PC-9 (cell line): ENCODE measurements around the gene PLD2. TPM values are rescaled to one million over a fixed set of nuclear protein-coding genes. Genes with fewer than 3 reads are reported as not detected.

Experiments used
- BruUV-seq: library from RNA; stranded (reverse); fragments of 400-500 nt; replicated peaks from 2 replicates; lab custom pipeline; 2021; lab: Mats Ljungman, UMichigan
- CTCF ChIA-PET: fragments of 300-600 bp; sonication (Branson Sonifier 250); formaldehyde crosslinking; loops from one replicate; lab custom pipeline; 2022; ENCODE audit warnings: antibody characterized with exemption; lab: Charles Lee
- POLR2A ChIA-PET: fragments of 300-600 bp; sonication (Branson Sonifier 250); formaldehyde crosslinking; loops from one replicate; lab custom pipeline; 2022; ENCODE audit warnings: antibody characterized with exemption; ENCODE audit not compliant: unreplicated experiment; lab: Charles Lee
- DNase-seq, 2 experiments: peaks; one replicate each; pipeline versions ENCODE4 v3.0.0 to v3.0.0-alpha.2; 2015 to 2022; ENCODE audit warnings: mixed read lengths in 1 of 2
- H2AFZ ChIP-seq: fragments of 200-600 bp; sonication (generic); 2 replicates; pipeline ENCODE4 v1.8.1; 2017; ENCODE audit warnings: antibody characterized with exemption
- H3F3A ChIP-seq: fragments of 200-600 bp; sonication (generic); 2 replicates; pipeline ENCODE4 v1.8.1; 2017; ENCODE audit warnings: antibody characterized with exemption, mild to moderate bottlenecking, low read depth; ENCODE audit not compliant: insufficient read depth
- H3K27ac ChIP-seq: fragments of 200-600 bp; sonication (generic); 2 replicates; pipeline ENCODE4 v1.6.1; 2016; ENCODE audit warnings: mixed run types
- H3K27me3 ChIP-seq: fragments of 200-600 bp; sonication (generic); 2 replicates; pipeline ENCODE4 v1.6.1; 2016; ENCODE audit warnings: low read depth, mixed run types; ENCODE audit not compliant: insufficient read depth
- H3K36me3 ChIP-seq: fragments of 200-600 bp; sonication (generic); 2 replicates; pipeline ENCODE4 v1.6.1; 2016; ENCODE audit warnings: low read depth, mixed run types
- H3K4me1 ChIP-seq: fragments of 200-600 bp; sonication (generic); replicated peaks from 2 replicates; pipeline ENCODE4 v1.6.1; 2016; ENCODE audit warnings: mixed run types; ENCODE audit not compliant: insufficient read depth
- H3K4me2 ChIP-seq: fragments of 200-600 bp; sonication (generic); 2 replicates; pipeline ENCODE4 v1.6.1; 2017; ENCODE audit warnings: mixed run types
- H3K4me3 ChIP-seq: fragments of 200-600 bp; sonication (generic); 2 replicates; pipeline ENCODE4 v1.6.1; 2016; ENCODE audit warnings: mixed run types
- H3K79me2 ChIP-seq: fragments of 200-600 bp; sonication (generic); 2 replicates; pipeline ENCODE4 v1.6.1; 2017; ENCODE audit warnings: low read depth, mixed run types
- H3K9me2 ChIP-seq: fragments of 200-600 bp; sonication (generic); 2 replicates; pipeline ENCODE4 v1.8.1; 2017; ENCODE audit warnings: mild to moderate bottlenecking; ENCODE audit not compliant: insufficient read depth
- H3K9me3 ChIP-seq: fragments of 200-600 bp; sonication (generic); 2 replicates; pipeline ENCODE4 v1.8.1; 2016; ENCODE audit warnings: low read depth; ENCODE audit not compliant: insufficient read depth
- H4K20me1 ChIP-seq: fragments of 200-600 bp; sonication (generic); 2 replicates; pipeline ENCODE4 v1.8.1; 2017; ENCODE audit not compliant: insufficient read depth
- CTCF ChIP-seq: fragments of 200-600 bp; sonication (generic); conservative IDR thresholded peaks from 2 replicates; pipeline ENCODE4 v1.6.1; 2017; ENCODE audit warnings: mixed run types, antibody characterized with exemption, mild to moderate bottlenecking, moderate library complexity
- EZH2 ChIP-seq: fragments of 200-600 bp; sonication (generic); IDR thresholded peaks from 2 replicates; pipeline ENCODE4 v1.8.0; 2017; ENCODE audit warnings: antibody characterized with exemption, low read depth
- intact Hi-C: fragments of 100-400 bp; cut with micrococcal nuclease; formaldehyde crosslinking; loops from one replicate; pipeline ENCODE4 v1.10.0; 2022; ENCODE audit not compliant: unreplicated experiment
- total RNA-seq: library from RNA; stranded (reverse); gene quantifications from 2 replicates; pipeline ENCODE4 v1.2.3, GENCODE V29; 2021

Gene PLD2
- total RNA-seq, 1 experiment from 2014 or later = 95.5 TPM

DNA sequence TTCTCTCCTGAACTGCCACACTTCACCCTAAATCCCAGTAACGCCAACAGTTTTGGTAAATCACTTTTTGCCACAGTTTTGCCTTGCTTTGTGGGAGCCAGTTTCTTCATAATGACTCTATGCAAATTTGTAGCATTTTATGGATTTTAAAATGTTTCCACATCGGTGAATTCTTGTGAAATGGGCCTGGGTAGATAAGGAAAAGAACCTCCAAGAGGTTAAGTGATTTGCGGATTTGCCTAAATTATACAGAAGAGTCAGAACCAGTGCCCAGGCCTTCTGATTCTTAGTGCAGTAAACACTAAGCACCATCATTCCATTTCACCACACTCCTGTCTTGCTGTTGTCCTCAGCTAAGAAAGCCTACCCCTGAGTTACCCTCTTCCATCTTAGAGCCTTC, 44.1 kb downstream of the PLD2 start:
- H4K20me1 ChIP-seq = no peaks in the 10 kb centered on the region
- peak overlapping the region; percentile 70 for H3K4me2 ChIP-seq
- intact Hi-C loops = no loop called here
- H3K79me2 ChIP-seq = peaks cover 67% of the 10 kb centered on the region
- peaks cover 60% of the 10 kb centered on the region for H3K4me1 ChIP-seq
- TF ChIP-seq CTCF = no peak
- no peak for TF ChIP-seq EZH2
- DNase-seq = no peak
- H3K9me2 ChIP-seq = no peaks in the 10 kb centered on the region
- no peaks in the 10 kb centered on the region for H3K9me3 ChIP-seq
- H3K36me3 ChIP-seq = no peaks in the 10 kb centered on the region
- H3F3A ChIP-seq = peaks cover 57% of the 10 kb centered on the region
- peak overlapping the region; percentile 94 for H3K27ac ChIP-seq
- H2AFZ ChIP-seq = no peak overlapping the region
- CTCF ChIA-PET = no interaction called here
- POLR2A ChIA-PET = interaction anchor here (0.6 kb wide), 1 partner anchor 39 kb away, joined by 3 read pairs; no protein-coding TSS in a partner anchor
- H3K4me3 ChIP-seq = no peak overlapping the region; the same call in 1 of the 2 replicates
- BruUV-seq = no TSS peak
- H3K27me3 ChIP-seq = no peaks in the 10 kb centered on the region

GRCh38 chr17:4852567-4853207, 45.7 kb downstream of the PLD2 start:
- no TSS peak for BruUV-seq
- DNase-seq = peak in 1 of 2 experiments; percentile 47
- POLR2A ChIA-PET = no interaction called here
- H2AFZ ChIP-seq = no peak overlapping the region
- H3K79me2 ChIP-seq = peaks cover 61% of the 10 kb centered on the region
- no peak overlapping the region for H3K4me2 ChIP-seq
- H3F3A ChIP-seq = peaks cover 45% of the 10 kb centered on the region
- H3K9me2 ChIP-seq = no peaks in the 10 kb centered on the region
- intact Hi-C loops = no loop called here
- no peak overlapping the region for H3K4me3 ChIP-seq
- H3K9me3 ChIP-seq = no peaks in the 10 kb centered on the region
- no peaks in the 10 kb centered on the region for H3K27me3 ChIP-seq
- H4K20me1 ChIP-seq = no peaks in the 10 kb centered on the region
- peaks cover 46% of the 10 kb centered on the region for H3K4me1 ChIP-seq
- H3K36me3 ChIP-seq = no peaks in the 10 kb centered on the region
- CTCF ChIA-PET = no interaction called here
- TF ChIP-seq EZH2 (no peak), CTCF (no peak)
- peak overlapping the region; percentile 6 for H3K27ac ChIP-seq

GRCh38 chr17:4853208-4853671, 46.3 kb downstream of the PLD2 start:
- H3K27me3 ChIP-seq = no peaks in the 10 kb centered on the region
- DNase-seq = no peak
- intact Hi-C loops = no loop called here
- H3K4me1 ChIP-seq = peaks cover 46% of the 10 kb centered on the region
- H3K9me2 ChIP-seq = no peaks in the 10 kb centered on the region
- H3K9me3 ChIP-seq = no peaks in the 10 kb centered on the region
- H3K79me2 ChIP-seq = peaks cover 57% of the 10 kb centered on the region
- H3K36me3 ChIP-seq = no peaks in the 10 kb centered on the region
- ChIA-PET CTCF (no interaction called here), POLR2A (no interaction called here)
- no peak overlapping the region for H3K4me2 ChIP-seq
- H2AFZ ChIP-seq = no peak overlapping the region
- no peak overlapping the region for H3K27ac ChIP-seq
- H3K4me3 ChIP-seq = no peak overlapping the region
- no peaks in the 10 kb centered on the region for H4K20me1 ChIP-seq
- no peak for TF ChIP-seq EZH2
- peaks cover 45% of the 10 kb centered on the region for H3F3A ChIP-seq
- no TSS peak for BruUV-seq
